ENCODE results near the gene DNAJB8. TPM values are rescaled to one million over a fixed set of nuclear protein-coding genes. Genes with fewer than 3 reads are reported as not detected.

DNAJB8 gene
- total RNA-seq, 4 donors from 2014 or later = not detected

GRCh38 chr3:128423525-128424147 lies 43.1 kb downstream of the DNAJB8 start:
- WGBS = 94% methylated on average over 7 of the region's 7 CpGs
- intact Hi-C loops (cut with DNase I) = no loop called here
- peaks cover 3 to 12% (median 10%) of the 10 kb centered on the region in 4 donors for H3K4me1 ChIP-seq
- H3K27ac ChIP-seq (replicated peaks in 1 of 4) = no peak overlapping the region
- no peaks in the 10 kb centered on the region for H3K36me3 ChIP-seq
- TF ChIP-seq CTCF (IDR thresholded peaks at IDR 0.05) (no peak), POLR2A (IDR thresholded peaks at IDR 0.05; ENCODE audit: low read depth) (no peak), POLR2AphosphoS5 (IDR thresholded peaks at IDR 0.05) (no peak), EP300 (IDR thresholded peaks at IDR 0.05) (no peak)
- H3K4me3 ChIP-seq = no peak overlapping the region
- peaks cover 0 to 37% (median 3%) of the 10 kb centered on the region in 4 donors for H3K27me3 ChIP-seq
- DNase-seq (ENCODE audit: extremely low spot score) = no peak
- no peaks in the 10 kb centered on the region for H3K9me3 ChIP-seq

- 92% methylated on average over 3 of the region's 3 CpGs for WGBS
- no peak overlapping the region for H3K4me3 ChIP-seq
- DNase-seq (ENCODE audit: extremely low spot score) = no peak
- H3K36me3 ChIP-seq = no peaks in the 10 kb centered on the region
- TF ChIP-seq POLR2AphosphoS5 (IDR thresholded peaks at IDR 0.05) = no peak
- TF ChIP-seq CTCF (IDR thresholded peaks at IDR 0.05) = no peak
- TF ChIP-seq EP300 (IDR thresholded peaks at IDR 0.05) = no peak
- no peak for TF ChIP-seq POLR2A (IDR thresholded peaks at IDR 0.05; ENCODE audit: low read depth)
- intact Hi-C loops (cut with DNase I) = no loop called here
- H3K4me1 ChIP-seq = peaks cover 3 to 12% (median 10%) of the 10 kb centered on the region in 4 donors
- no peak overlapping the region for H3K27ac ChIP-seq (replicated peaks in 1 of 4)
- H3K27me3 ChIP-seq = peaks cover 0 to 30% (median 2%) of the 10 kb centered on the region in 4 donors
- H3K9me3 ChIP-seq = no peaks in the 10 kb centered on the region
Observed at GRCh38 chr3:128422762-128423524, 43.7 kb downstream of the DNAJB8 start.

- Histone ChIP-seq H3K27ac (replicated peaks in 1 of 4) (no peak overlapping the region), H3K4me1 (peaks cover 3 to 12% (median 10%) of the 10 kb centered on the region in 4 donors), H3K4me3 (no peak overlapping the region), H3K27me3 (peaks cover 0 to 20% (median 2%) of the 10 kb centered on the region in 4 donors), H3K36me3 (no peaks in the 10 kb centered on the region), H3K9me3 (no peaks in the 10 kb centered on the region)
- intact Hi-C loops (cut with DNase I) = no loop called here
- 90% methylated on average over 4 of the region's 7 CpGs for WGBS
- DNase-seq (ENCODE audit: extremely low spot score) = no peak
- TF ChIP-seq POLR2AphosphoS5 (IDR thresholded peaks at IDR 0.05) (no peak), CTCF (IDR thresholded peaks at IDR 0.05) (no peak), POLR2A (IDR thresholded peaks at IDR 0.05; ENCODE audit: low read depth) (no peak), EP300 (IDR thresholded peaks at IDR 0.05) (no peak)
Observed at GRCh38 chr3:128421966-128422365, 44.7 kb downstream of the DNAJB8 start.

GRCh38 chr3:128421439-128421836 lies 45.3 kb downstream of the DNAJB8 start:
- Histone ChIP-seq H3K36me3 (no peaks in the 10 kb centered on the region), H3K27me3 (peaks cover 0 to 15% (median 0%) of the 10 kb centered on the region in 4 donors), H3K4me1 (peaks cover 0 to 8% (median 6%) of the 10 kb centered on the region in 4 donors), H3K4me3 (no peak overlapping the region), H3K27ac (replicated peaks in 1 of 4) (no peak overlapping the region), H3K9me3 (no peaks in the 10 kb centered on the region)
- DNase-seq (ENCODE audit: extremely low spot score) = no peak
- intact Hi-C loops (cut with DNase I) = no loop called here
- no peak for TF ChIP-seq EP300 (IDR thresholded peaks at IDR 0.05)
- TF ChIP-seq CTCF (IDR thresholded peaks at IDR 0.05) = no peak
- no peak for TF ChIP-seq POLR2A (IDR thresholded peaks at IDR 0.05; ENCODE audit: low read depth)
- TF ChIP-seq POLR2AphosphoS5 (IDR thresholded peaks at IDR 0.05) = no peak
- WGBS = 58% methylated on average over 6 of the region's 11 CpGs
